Stimulated activated CD4-positive, alpha-beta T cell treated with anti-CD3 and anti-CD28 coated beads, Interleukin-2, amount 100 ng/mL, for 24 hours (primary cell): Measurements from ENCODE around the gene GRK6.

Experiments used
- DNase-seq, 2 donors: peaks; one replicate each; pipeline ENCODE4 v3.0.0-alpha.2; 2020

The GRK6 gene

GRCh38 chr5:177440990-177441780 lies 14.7 kb downstream of the GRK6 start:
- DNase-seq: no peak

- DNase-seq: no peak
Measured at GRCh38 chr5:177442066-177442826, 15.8 kb downstream of the GRK6 start.

DNA sequence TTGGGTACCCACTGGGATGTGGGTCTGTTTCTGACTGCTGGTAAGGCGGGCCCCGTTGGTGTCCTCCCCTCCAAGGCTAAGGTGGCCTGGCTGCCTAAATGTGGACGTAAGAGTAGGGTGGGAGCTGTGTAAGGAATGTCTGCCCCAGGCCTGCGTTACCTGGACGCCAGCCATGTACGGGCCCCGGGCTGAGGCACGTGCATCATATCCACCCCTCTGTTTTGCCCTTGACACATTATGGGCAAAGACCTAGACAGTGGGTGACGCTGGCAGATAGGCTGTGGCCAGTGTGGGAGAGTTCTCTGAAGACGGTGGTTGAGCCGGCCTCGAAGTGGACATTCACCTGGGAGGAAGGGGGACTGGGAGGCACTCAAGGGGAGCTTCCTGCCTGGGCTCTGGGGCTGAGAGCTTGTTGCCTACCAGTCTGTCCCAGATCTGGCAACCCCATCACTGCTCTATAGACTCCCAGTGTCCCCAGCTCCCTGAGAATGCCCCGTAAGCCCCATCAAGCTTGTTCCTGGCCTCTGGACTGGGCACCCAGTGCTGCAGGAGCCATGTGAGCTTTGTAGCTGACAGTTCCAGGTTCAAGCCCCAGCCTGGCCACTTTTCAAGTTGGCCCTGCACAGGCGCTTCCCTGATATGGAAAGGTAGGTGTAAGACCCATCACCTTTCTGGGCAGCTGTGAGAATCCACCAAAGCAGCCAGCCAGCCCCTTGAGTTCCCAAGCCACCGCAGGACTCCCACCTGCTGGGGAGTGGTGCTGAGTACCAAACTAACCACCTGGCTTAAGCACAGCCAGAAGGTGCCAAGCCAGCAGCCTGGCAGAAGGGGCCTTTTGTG lies 16.9 kb downstream of the GRK6 start:
- no peak for DNase-seq

DNA sequence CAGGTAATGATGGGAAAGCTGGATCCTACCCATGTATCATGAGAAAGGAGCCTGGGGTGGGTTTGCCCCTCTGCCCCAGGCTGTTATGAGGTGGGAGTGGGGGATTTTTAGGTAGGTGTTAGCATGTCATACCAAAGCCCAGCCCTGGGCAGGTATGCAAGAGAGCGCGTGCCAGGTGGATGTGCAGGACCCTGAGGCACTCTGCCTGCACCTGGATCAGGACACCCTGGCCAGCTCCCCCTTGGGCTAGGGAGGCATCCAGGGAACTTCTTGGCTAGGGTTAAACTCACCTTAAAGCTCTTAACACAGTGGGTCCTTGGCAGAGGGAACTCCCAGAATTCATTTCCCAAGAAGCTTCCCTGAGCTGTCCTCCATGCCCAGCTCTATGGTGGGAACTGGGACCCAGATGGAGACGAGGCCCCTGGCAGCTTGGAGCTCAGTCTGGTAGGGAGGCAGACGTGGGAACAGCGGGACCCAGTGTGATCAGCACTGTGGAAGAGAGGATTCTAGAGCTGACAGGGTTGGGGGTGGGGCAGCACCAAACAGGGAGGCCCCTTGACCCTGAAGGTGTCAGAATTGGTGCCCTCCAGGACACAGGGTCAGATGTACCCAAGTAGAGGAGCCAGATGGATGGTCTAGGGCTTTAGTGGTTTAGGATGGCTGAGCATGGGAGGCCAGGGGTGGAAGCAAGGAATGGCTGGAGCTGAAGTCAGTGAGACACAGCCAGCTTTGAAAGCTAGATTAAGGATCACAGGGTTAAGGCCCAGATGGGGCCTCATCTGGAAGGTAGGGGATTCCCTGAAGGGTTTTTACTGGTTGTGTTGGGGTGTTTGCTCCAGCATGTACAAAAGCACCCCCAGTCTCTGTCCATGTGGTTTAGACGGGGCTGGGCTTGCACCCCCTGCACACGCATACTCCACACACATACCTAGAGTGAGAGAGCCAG lies 17.9 kb downstream of the GRK6 start:
- no peak for DNase-seq

- no peak for DNase-seq
Measured at GRCh38 chr5:177445052-177445916, 18.8 kb downstream of the GRK6 start.

DNA sequence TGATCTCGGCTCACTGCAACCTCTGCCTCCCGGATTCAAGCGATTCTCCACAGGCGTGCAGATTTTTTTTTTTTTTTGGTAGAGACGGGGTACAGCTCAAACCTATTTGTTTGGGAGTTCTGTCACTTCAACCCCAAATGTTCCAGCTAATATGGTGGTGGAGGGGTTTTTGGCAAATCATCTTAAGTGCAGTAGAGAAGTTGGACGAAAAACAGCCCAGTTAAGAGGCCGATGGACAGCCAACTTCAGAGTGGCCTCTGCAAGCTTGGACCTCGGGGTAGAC lies 19.4 kb downstream of the GRK6 start:
- DNase-seq: no peak

DNA sequence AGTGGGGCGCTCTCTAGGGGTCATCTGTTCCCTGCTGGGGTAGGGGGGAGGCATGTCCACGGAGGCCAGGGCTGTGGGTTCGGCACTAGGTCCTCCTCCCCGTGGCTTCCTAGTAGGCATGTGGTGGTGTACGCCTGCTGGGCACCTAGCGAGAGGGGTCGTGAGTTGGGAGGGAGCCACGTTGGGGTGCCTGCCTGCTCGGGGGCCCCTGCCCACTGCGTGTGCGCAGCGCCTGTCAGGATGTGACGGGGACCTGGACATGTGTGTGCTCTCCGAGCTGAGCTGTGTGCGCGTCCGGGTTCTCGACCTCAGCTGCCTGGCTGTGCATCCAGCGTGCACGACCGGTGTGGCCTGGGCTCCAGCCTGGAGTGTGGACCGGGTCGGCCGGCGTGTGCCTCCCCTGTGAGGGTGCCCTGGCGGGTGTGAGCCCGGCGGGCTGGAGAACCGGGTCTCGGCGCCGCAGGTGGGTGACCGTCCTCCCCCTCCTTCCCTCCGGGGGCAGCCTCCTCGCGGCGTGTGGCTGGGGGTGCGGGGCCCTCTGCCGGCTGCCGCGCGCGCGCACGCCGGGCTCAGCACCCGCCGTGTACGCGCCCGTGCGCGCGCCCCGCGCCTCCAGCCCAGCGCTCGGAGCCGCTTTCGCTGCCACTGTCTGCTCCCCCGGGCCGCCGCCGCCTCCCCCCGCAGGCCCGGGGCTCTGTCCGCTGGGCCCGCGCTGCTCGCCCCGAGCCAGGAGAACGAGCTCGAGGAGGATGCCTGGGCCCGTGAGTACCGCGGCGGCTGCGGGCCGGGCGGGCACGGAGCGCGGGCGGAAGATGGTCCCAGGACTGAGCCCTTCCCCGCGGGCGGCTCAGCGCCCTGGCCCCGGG lies 20.0 kb downstream of the GRK6 start, which contains the start of gene PRR7:
TSS of gene PRR7 (plus strand) at position 615 of the 866 bp plus-strand sequence. CDS start 8,254 bp downstream, outside the sequence.
- peak; percentile 72 to 79 for DNase-seq

GRCh38 chr5:177447066-177447610 lies 20.7 kb downstream of the GRK6 start:
- DNase-seq: peak; percentile 67 to 76

GRCh38 chr5:177447611-177448243 lies 21.3 kb downstream of the GRK6 start:
- DNase-seq: no peak

DNA sequence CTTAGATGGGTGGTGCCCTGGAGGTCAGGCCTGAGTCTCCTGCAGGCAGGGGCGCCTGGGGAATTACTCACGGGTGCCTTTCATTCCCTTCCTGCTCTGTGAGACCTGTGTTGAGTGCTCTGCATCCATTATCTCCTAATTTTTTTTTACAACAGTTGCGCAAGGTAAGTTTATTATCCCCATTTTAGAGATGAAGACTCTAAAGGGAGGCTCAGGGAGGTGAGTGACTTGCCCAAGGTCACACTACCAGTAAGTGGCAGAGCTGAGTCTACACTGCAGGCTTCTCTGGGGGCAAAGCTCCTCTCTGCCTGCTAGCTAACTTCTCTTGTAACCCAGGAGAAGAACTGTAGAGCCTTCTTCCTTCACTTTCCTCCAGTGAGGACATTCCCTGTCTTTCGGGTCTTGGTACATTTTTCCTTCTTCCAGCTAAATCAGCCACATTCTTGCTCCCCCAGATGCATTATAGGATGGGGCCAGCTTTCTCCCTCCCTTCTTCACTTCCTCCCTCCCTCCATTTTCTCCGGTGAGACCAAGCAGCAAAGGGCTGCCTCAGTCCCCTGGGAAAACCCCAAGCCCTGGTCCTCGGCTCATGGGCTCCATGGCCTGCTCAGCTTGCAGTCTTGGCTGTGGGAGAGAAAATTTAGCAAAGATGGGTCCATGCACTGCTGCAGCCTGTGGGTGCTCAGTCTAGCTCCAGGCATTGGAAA lies 21.9 kb downstream of the GRK6 start:
- no peak for DNase-seq

- no peak for DNase-seq
Measured at GRCh38 chr5:177449140-177450061, 22.9 kb downstream of the GRK6 start.

DNA sequence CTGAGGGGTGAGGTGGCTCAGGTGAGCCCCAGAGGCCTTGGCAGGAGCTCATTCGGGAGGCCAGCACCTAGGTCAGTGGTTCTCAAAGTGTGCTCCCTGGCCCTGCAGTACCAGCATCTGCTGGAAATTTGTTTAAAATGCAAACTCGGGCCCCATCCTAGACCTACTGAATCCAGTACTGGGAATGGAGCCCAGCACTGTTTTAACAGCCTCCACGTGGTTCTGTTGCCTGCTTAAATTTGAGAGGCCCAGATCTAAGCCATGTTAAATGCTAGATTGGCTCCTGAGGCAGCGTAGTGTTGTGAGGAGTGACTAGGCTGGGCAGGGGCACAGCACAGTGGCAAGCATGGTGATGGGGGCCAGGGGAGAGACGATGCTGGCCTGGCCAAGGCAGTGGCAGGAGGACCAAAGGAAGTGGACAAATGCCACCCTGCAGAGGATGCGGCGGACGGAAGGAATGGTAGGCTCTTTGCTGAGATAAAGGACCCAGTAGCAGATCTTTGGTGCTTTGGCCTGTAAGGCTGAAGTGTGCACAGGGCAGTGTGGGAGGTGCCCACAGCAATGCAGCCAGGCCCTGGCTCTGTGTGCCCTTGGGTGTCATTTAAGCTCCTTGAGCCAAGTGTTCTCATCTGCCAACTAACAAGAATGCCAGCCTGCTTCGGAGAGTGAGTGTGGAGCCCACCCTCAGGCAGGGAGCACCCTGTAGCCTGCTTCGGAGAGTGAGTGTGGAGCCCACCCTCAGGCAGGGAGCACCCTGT lies 24.4 kb downstream of the GRK6 start:
- DNase-seq: no peak

- DNase-seq: no peak
Measured at GRCh38 chr5:177452688-177453638, 26.5 kb downstream of the GRK6 start.

- DNase-seq: no peak
Measured at GRCh38 chr5:177453852-177454396, 27.4 kb downstream of the GRK6 start.

- peak; percentile 96 for DNase-seq
Measured at GRCh38 chr5:177454397-177455035, 28.0 kb downstream of the GRK6 start.
